B cell (primary cell): ENCODE results near the gene RNF112. TPM values are rescaled to one million over a fixed set of nuclear protein-coding genes. Genes with fewer than 3 reads are reported as not detected.

Experiments used
- ATAC-seq: fragments of 200-7000 bp; cut with Tn5 transposase; one replicate; pipeline ENCODE4 v1.10.0; 2021; ENCODE audit warnings: low read depth, mild to moderate bottlenecking, moderate number of reproducible peaks, moderate library complexity
- CTCF ChIA-PET: fragments of 350-600 bp; sonication (Branson Sonifier 250); formaldehyde crosslinking; loops from one replicate; lab custom pipeline; 2021; ENCODE audit warnings: antibody characterized with exemption, inconsistent platforms; lab: Charles Lee
- POLR2A ChIA-PET: fragments of 350-600 bp; sonication (Branson Sonifier 250); formaldehyde crosslinking; loops from one replicate; lab custom pipeline; 2021; ENCODE audit warnings: antibody characterized with exemption; lab: Charles Lee
- DNase-seq: peaks from one replicate; pipeline ENCODE4 v3.0.0; 2013
- H2AFZ ChIP-seq: 2 replicates; pipeline ENCODE4 v1.6.1; 2012; ENCODE audit warnings: mild to moderate bottlenecking, low read depth, low read length; ENCODE audit not compliant: insufficient read depth, poor library complexity, severe bottlenecking
- H3K27ac ChIP-seq, 2 donors: 1 replicate in 1 of 2; 2 replicates in 1 of 2; pipeline ENCODE4 v1.5.1; 2012 to 2013; ENCODE audit warnings: low read length in 2 of 2, mild to moderate bottlenecking in 2 of 2, moderate library complexity in 1 of 2
- H3K27me3 ChIP-seq, 4 experiments: fragments of 200-600 bp in 1 of 4; sonication (generic) in 1 of 4; replicated peaks in 1 of 4; 1 replicate in 2 of 4; 2 replicates in 2 of 4; pipeline versions ENCODE4 v1.6.1 to v1.7.0; 2013 to 2016; ENCODE audit warnings: low read length in 3 of 4, mild to moderate bottlenecking in 2 of 4, mixed read lengths in 1 of 4, moderate library complexity in 1 of 4; ENCODE audit not compliant: insufficient read depth in 4 of 4, control insufficient read depth in 3 of 4; ENCODE audit errors: control extremely low read depth in 1 of 4
- H3K36me3 ChIP-seq, 2 experiments: replicated peaks in 1 of 2; 1 replicate in 1 of 2; 2 replicates in 1 of 2; pipeline versions ENCODE4 v1.6.1 to v1.7.1; 2013; ENCODE audit warnings: low read length in 1 of 2; ENCODE audit not compliant: insufficient read depth in 2 of 2, control insufficient read depth in 1 of 2; ENCODE audit errors: control extremely low read depth in 1 of 2, extremely low read depth in 1 of 2
- H3K4me1 ChIP-seq, 2 donors: fragments of 200-600 bp in 1 of 2; sonication (generic) in 1 of 2; 1 replicate in 1 of 2; 2 replicates in 1 of 2; pipeline versions ENCODE4 v1.5.1 to v1.6.1; 2013 to 2017; ENCODE audit warnings: low read length in 2 of 2; ENCODE audit not compliant: control insufficient read depth in 2 of 2, insufficient read depth in 2 of 2
- H3K4me2 ChIP-seq: replicated peaks from 2 replicates; pipeline ENCODE3; 2012; ENCODE audit warnings: mild to moderate bottlenecking, low read depth, low read length; ENCODE audit not compliant: poor library complexity, severe bottlenecking
- H3K4me3 ChIP-seq, 5 experiments: fragments of 200-600 bp in 1 of 5; sonication (generic) in 1 of 5; 1 replicate in 3 of 5; 2 replicates in 2 of 5; pipeline versions ENCODE4 v1.5.1 to v1.7.0; 2011 to 2016; ENCODE audit warnings: low read length in 4 of 5, mild to moderate bottlenecking in 4 of 5, low read depth in 2 of 5, control low read depth in 1 of 5, moderate library complexity in 1 of 5; ENCODE audit not compliant: insufficient read depth in 1 of 5; ENCODE audit errors: control extremely low read depth in 1 of 5, extremely low read depth in 1 of 5
- H3K79me2 ChIP-seq: fragments of 200-600 bp; sonication (generic); one replicate; pipeline ENCODE4 v1.6.0; 2016; ENCODE audit warnings: low read length; ENCODE audit not compliant: control insufficient read depth, insufficient read depth
- H3K9ac ChIP-seq: fragments of 200-600 bp; sonication (generic); 2 replicates; pipeline ENCODE4 v1.6.1; 2017; ENCODE audit warnings: mild to moderate bottlenecking, low read length, moderate library complexity
- H3K9me3 ChIP-seq, 3 donors: one replicate each; pipeline versions ENCODE4 v1.6.1 to v1.7.1; 2013; ENCODE audit warnings: low read length in 2 of 3; ENCODE audit not compliant: control insufficient read depth in 2 of 3, insufficient read depth in 1 of 3; ENCODE audit errors: control extremely low read depth in 1 of 3
- H4K20me1 ChIP-seq: 2 replicates; pipeline ENCODE4 v1.6.0; 2012; ENCODE audit warnings: mild to moderate bottlenecking, low read length; ENCODE audit not compliant: insufficient read depth, control insufficient read depth, poor library complexity, severe bottlenecking
- H3K27ac Mint-ChIP-seq: one replicate; pipeline ENCODE4 v1.8.0; 2021; ENCODE audit warnings: mixed read lengths
- H3K27me3 Mint-ChIP-seq: one replicate; pipeline ENCODE4 v1.8.0; 2021; ENCODE audit warnings: mixed read lengths
- H3K4me1 Mint-ChIP-seq: one replicate; pipeline ENCODE4 v1.8.0; 2021; ENCODE audit warnings: mixed read lengths
- H3K4me3 Mint-ChIP-seq: one replicate; pipeline ENCODE4 v1.8.0; 2021; ENCODE audit warnings: mixed read lengths
- H3K9me3 Mint-ChIP-seq: one replicate; pipeline ENCODE4 v1.8.0; 2022; ENCODE audit warnings: mixed read lengths; ENCODE audit not compliant: insufficient read depth
- CTCF ChIP-seq: fragments of 200-600 bp; IDR thresholded peaks from one replicate; pipeline ENCODE4 v1.8.0; 2022; ENCODE audit warnings: antibody characterized with exemption, mild to moderate bottlenecking
- EZH2 ChIP-seq: IDR thresholded peaks from 2 replicates; pipeline ENCODE4 v1.6.1; 2012; ENCODE audit warnings: borderline replicate concordance, low read depth, mild to moderate bottlenecking, moderate library complexity, low read length; ENCODE audit not compliant: insufficient read depth, poor library complexity, severe bottlenecking
- WGBS: methylation state at CpG from one replicate; pipeline ENCODE4 v1.1.5; 2013; ENCODE audit warnings: missing lambda C conversion rate; ENCODE audit not compliant: insufficient coverage; 5-methylcytosine and 5-hydroxymethylcytosine counted together
- intact Hi-C: fragments of 100-400 bp; cut with micrococcal nuclease; formaldehyde crosslinking; loops from one replicate; pipeline ENCODE4 v1.10.0; 2022
- polyA plus RNA-seq: library from polyadenylated mRNA; depleted of rRNA; stranded (reverse); fragments of >200 nt; gene quantifications from 2 replicates; pipeline ENCODE4 v1.2.3, GENCODE V29; 2012
- total RNA-seq, 2 donors: library from RNA; stranded (reverse); fragments of 120-200 nt in 1 of 2; gene quantifications; 1 replicate in 1 of 2; 2 replicates in 1 of 2; pipeline versions ENCODE4 v1.2.3 to v1.2.4, GENCODE V29; 2013 to 2022

The RNF112 gene
- total and polyA plus RNA-seq, 2 donors (not counting 1 experiment from before 2014, with no cell fraction given), result 0.30 to 0.62 TPM

- H3K9me3 Mint-ChIP-seq, result no peaks in the 10 kb centered on the region
- WGBS, result 63% methylated on average over 3 of the region's 3 CpGs
Measured at GRCh38 chr17:19417611-19418010, 6.6 kb downstream of the RNF112 start.

More at GRCh38 chr17:19417611-19418010, 6.6 kb downstream of the RNF112 start:
- no peaks in the 10 kb centered on the region for H3K79me2 ChIP-seq
- H3K4me3 ChIP-seq, result no peak overlapping the region
- ChIA-PET POLR2A (no interaction called here), CTCF (no interaction called here)
- ATAC-seq, result no peak
- Mint-ChIP-seq H3K4me3 (no peak overlapping the region), H3K4me1 (peaks cover 5% of the 10 kb centered on the region), H3K27me3 (peaks cover 18% of the 10 kb centered on the region), H3K27ac (no peak overlapping the region)
- H3K36me3 ChIP-seq, result no peaks in the 10 kb centered on the region
- no peak overlapping the region for H3K4me2 ChIP-seq
- no peak overlapping the region for H2AFZ ChIP-seq
- intact Hi-C loops, result no loop called here
- no peaks in the 10 kb centered on the region for H4K20me1 ChIP-seq
- peaks cover 0 to 11% (median 0%) of the 10 kb centered on the region in 4 experiments for H3K27me3 ChIP-seq
- no peak overlapping the region for H3K9ac ChIP-seq
- TF ChIP-seq EZH2 (no peak), CTCF (no peak)
- H3K27ac ChIP-seq, result no peak overlapping the region
- H3K4me1 ChIP-seq, result no peaks in the 10 kb centered on the region
- H3K9me3 ChIP-seq, result no peaks in the 10 kb centered on the region
- DNase-seq, result no peak
